Activated B cell treated with CpG ODN at 0.5 μM for 24 hours (primary cell): ENCODE results near the gene DVL3. TPM values are rescaled to one million over a fixed set of nuclear protein-coding genes. Genes with fewer than 3 reads are reported as not detected.
"Not testable (repeated sequence)": the region's sequence is repeated elsewhere in the genome, so short reads cannot be mapped to it uniquely, and the experiment has no call there.

Source experiments
- ATAC-seq: fragments of 200-7000 bp; cut with Tn5 transposase; one replicate; pipeline ENCODE4 v1.10.0; 2021; ENCODE audit warnings: low read depth, mild to moderate bottlenecking, moderate library complexity
- CTCF ChIA-PET: fragments of 350-600 bp; sonication (Branson Sonifier 250); formaldehyde crosslinking; loops from one replicate; lab custom pipeline; 2021; ENCODE audit warnings: antibody characterized with exemption; lab: Charles Lee
- POLR2A ChIA-PET: fragments of 350-600 bp; sonication (Branson Sonifier 250); formaldehyde crosslinking; loops from one replicate; lab custom pipeline; 2021; ENCODE audit warnings: antibody characterized with exemption; lab: Charles Lee
- DNase-seq: peaks from one replicate; pipeline ENCODE4 v3.0.0; 2022
- H3K27ac Mint-ChIP-seq: one replicate; pipeline ENCODE4 v1.8.0; 2020; ENCODE audit warnings: mixed read lengths
- H3K27me3 Mint-ChIP-seq: one replicate; pipeline ENCODE4 v1.8.0; 2021; ENCODE audit warnings: mixed read lengths
- H3K36me3 Mint-ChIP-seq: one replicate; pipeline ENCODE4 v1.8.0; 2021; ENCODE audit warnings: low read depth, mixed read lengths
- H3K4me1 Mint-ChIP-seq: one replicate; pipeline ENCODE4 v1.8.0; 2021; ENCODE audit warnings: mixed read lengths
- H3K4me3 Mint-ChIP-seq: one replicate; pipeline ENCODE4 v1.8.0; 2020; ENCODE audit warnings: mild to moderate bottlenecking, mixed read lengths
- H3K9me3 Mint-ChIP-seq: one replicate; pipeline ENCODE4 v1.8.0; 2020; ENCODE audit warnings: mixed read lengths
- intact Hi-C: fragments of 100-400 bp; cut with micrococcal nuclease; formaldehyde crosslinking; loops from one replicate; pipeline ENCODE4 v1.15.1; 2024
- total RNA-seq: library from RNA; stranded (reverse); gene quantifications from 2 replicates; pipeline ENCODE4 v1.2.3, GENCODE V29; 2022
- TF ChIP-seq, protein P1 (sequence below): fragments of 200-600 bp; IDR thresholded peaks from one replicate; pipeline ENCODE4 v1.8.0; 2022; ENCODE audit warnings: antibody characterized with exemption, mild to moderate bottlenecking

DVL3 gene
- total RNA-seq, 1 donor from 2014 or later = 54.2 TPM

DNA sequence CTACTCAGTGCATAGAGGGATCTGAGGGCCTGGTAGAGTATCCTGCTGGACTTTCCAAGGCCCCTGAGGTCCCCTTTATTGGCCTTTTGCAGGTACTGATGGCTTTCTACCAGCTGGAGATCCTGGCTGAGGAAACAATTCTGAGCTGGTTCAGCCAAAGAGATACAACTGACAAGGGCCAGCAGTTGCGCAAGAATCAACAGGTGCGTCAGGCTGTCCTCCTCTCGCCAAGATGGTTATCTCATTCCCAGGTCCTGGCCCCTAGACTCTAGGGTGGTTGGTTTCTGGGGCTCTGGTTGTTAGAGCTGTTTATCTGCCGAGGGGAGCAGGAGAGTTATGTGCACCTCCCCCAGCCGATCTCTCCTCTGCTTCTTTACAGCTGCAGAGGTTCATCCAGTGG is 10.7 kb upstream of the DVL3 start:
- DNase-seq (no peak), ATAC-seq (no peak)
- POLR2A ChIA-PET = interaction anchor here (0.5 to 1.4 kb wide), 2 partner anchors 9 to 64 kb away, joined by 4 read pairs; partner anchors contain the start of gene EIF2B5
- H3K27ac Mint-ChIP-seq = no peak overlapping the region
- H3K4me1 Mint-ChIP-seq = peaks cover 12% of the 10 kb centered on the region
- intact Hi-C loops = no loop called here
- TF ChIP-seq, protein P1, sequence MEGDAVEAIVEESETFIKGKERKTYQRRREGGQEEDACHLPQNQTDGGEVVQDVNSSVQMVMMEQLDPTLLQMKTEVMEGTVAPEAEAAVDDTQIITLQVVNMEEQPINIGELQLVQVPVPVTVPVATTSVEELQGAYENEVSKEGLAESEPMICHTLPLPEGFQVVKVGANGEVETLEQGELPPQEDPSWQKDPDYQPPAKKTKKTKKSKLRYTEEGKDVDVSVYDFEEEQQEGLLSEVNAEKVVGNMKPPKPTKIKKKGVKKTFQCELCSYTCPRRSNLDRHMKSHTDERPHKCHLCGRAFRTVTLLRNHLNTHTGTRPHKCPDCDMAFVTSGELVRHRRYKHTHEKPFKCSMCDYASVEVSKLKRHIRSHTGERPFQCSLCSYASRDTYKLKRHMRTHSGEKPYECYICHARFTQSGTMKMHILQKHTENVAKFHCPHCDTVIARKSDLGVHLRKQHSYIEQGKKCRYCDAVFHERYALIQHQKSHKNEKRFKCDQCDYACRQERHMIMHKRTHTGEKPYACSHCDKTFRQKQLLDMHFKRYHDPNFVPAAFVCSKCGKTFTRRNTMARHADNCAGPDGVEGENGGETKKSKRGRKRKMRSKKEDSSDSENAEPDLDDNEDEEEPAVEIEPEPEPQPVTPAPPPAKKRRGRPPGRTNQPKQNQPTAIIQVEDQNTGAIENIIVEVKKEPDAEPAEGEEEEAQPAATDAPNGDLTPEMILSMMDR = no peak
- H3K36me3 Mint-ChIP-seq = peaks cover 67% of the 10 kb centered on the region
- H3K9me3 Mint-ChIP-seq = no peaks in the 10 kb centered on the region
- no peak overlapping the region for H3K4me3 Mint-ChIP-seq
- CTCF ChIA-PET = interaction anchor here (1.3 to 2.2 kb wide), 2 partner anchors 10 to 83 kb away, joined by 4 to 7 read pairs; partner anchors contain the start of gene EIF2B5
- no peaks in the 10 kb centered on the region for H3K27me3 Mint-ChIP-seq

DNA sequence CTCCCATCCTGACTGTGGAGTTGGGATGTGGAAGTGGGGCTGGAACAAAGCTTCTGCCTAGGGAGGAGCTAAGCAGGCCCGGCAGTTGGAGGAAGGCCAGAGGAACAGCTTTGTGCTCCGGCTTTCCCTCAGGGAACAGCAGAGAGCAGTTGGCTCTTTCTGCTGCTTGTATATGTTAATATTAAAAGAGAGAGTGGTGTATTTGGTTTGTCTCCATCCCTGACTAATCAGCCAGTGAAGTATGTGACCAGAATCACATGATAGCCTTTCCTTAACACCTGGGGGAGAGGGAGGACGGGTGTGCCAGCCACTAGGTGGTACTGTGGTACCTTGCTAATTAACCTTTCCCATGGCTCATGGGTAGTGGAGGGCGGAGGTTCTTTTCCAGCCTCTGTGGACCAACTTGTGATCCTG is 10.1 kb upstream of the DVL3 start:
- TF ChIP-seq, protein P1 = no peak
- Mint-ChIP-seq H3K4me1 (peaks cover 12% of the 10 kb centered on the region), H3K27ac (no peak overlapping the region), H3K4me3 (no peak overlapping the region), H3K27me3 (no peaks in the 10 kb centered on the region), H3K9me3 (no peaks in the 10 kb centered on the region), H3K36me3 (peaks cover 63% of the 10 kb centered on the region)
- intact Hi-C loops = loop anchor here (1.0 kb wide), 2 partner anchors 105 to 144 kb away; no protein-coding TSS in a partner anchor
- DNase-seq (no peak), ATAC-seq (peak; percentile 69)
- CTCF ChIA-PET = interaction anchor here (0.7 to 2.2 kb wide), 4 partner anchors 82 to 142 kb away, joined by 3 to 7 read pairs (median 4); partner anchors contain the start of gene EEF1AKMT4
- POLR2A ChIA-PET = no interaction called here

DNA sequence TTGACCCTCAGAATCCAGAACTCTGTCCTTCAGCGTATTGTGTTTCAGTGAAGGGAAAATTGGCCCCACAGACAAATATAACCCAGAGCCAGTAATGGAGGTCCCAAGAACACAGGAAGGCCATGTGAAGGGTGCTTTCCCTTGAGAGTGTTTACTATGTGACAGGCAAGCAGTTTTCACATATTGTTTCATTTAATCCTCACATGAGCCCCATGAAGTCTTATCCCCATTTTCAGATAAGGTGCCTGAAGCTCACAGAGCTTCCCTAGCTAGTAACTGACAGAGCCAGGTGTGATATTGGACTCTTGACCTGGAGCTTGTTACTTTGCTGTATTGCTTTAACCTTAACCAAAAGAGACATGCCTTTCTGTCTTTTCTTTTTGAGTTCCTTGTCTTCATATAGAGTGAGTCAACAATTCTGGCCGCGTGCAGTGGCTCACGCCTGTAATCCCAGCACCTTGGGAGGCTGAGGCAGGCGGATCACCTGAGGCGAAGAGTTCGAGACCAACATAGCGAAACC is 9.4 kb upstream of the DVL3 start:
- intact Hi-C loops = loop anchor here (1.0 kb wide), 2 partner anchors 104 to 143 kb away; no protein-coding TSS in a partner anchor
- Mint-ChIP-seq H3K9me3 (no peaks in the 10 kb centered on the region), H3K4me1 (peaks cover 12% of the 10 kb centered on the region), H3K27me3 (no peaks in the 10 kb centered on the region), H3K36me3 (peaks cover 56% of the 10 kb centered on the region), H3K27ac (no peak overlapping the region), H3K4me3 (no peak overlapping the region)
- ChIA-PET CTCF (interaction anchor here (0.7 to 1.3 kb wide), 4 partner anchors 10 to 142 kb away, joined by 3 to 5 read pairs (median 4); partner anchors contain the start of genes DVL3 and EEF1AKMT4), POLR2A (no interaction called here)
- TF ChIP-seq, protein P1 = no peak
- DNase-seq (no peak), ATAC-seq (no peak)

- TF ChIP-seq, protein P1 = no peak
- CTCF ChIA-PET = no interaction called here
- Mint-ChIP-seq H3K4me1 (peaks cover 12% of the 10 kb centered on the region), H3K36me3 (peaks cover 34% of the 10 kb centered on the region), H3K27ac (no peak overlapping the region), H3K27me3 (no peaks in the 10 kb centered on the region), H3K4me3 (no peak overlapping the region), H3K9me3 (no peaks in the 10 kb centered on the region)
- no peak for ATAC-seq
- intact Hi-C loops = no loop called here
- no peak for DNase-seq
- POLR2A ChIA-PET = no interaction called here
Observed at GRCh38 chr3:184148076-184148475, 7.1 kb upstream of the DVL3 start.

GRCh38 chr3:184149123-184149522 is 6.1 kb upstream of the DVL3 start:
- no peaks in the 10 kb centered on the region for H3K27me3 Mint-ChIP-seq
- H3K9me3 Mint-ChIP-seq = no peaks in the 10 kb centered on the region
- intact Hi-C loops = no loop called here
- TF ChIP-seq, protein P1 = no peak
- peaks cover 9% of the 10 kb centered on the region for H3K4me1 Mint-ChIP-seq
- H3K27ac Mint-ChIP-seq = no peak overlapping the region
- ChIA-PET POLR2A (no interaction called here), CTCF (no interaction called here)
- no peak for DNase-seq
- peaks cover 23% of the 10 kb centered on the region for H3K36me3 Mint-ChIP-seq
- no peak for ATAC-seq
- H3K4me3 Mint-ChIP-seq = no peak overlapping the region

DNA sequence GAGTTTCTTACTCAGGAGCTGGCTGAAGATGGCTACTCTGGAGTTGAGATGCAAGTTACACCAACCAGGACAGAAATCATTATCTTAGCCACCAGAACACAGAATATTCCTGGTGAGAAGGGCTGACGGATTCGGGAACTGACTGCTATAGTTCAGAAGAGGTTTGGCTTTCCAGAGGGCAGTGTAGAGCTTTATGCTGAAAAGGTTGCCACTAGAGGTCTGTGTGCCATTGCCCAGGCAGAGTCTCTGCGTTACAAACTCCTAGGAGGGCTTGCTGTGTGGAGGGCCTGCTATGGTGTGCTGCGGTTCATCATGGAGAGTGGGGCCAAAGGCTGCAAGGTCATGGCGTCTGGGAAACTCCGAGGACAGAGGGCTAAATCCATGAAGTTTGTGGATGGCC is 5.4 kb upstream of the DVL3 start:
- intact Hi-C loops, H3K9me3 Mint-ChIP-seq, ATAC-seq, CTCF ChIA-PET, H3K4me1 Mint-ChIP-seq, H3K4me3 Mint-ChIP-seq, H3K27me3 Mint-ChIP-seq, DNase-seq, H3K27ac Mint-ChIP-seq: not testable (repeated sequence)
- H3K36me3 Mint-ChIP-seq = peaks cover 17% of the 10 kb centered on the region
- POLR2A ChIA-PET = interaction anchor here (1.2 kb wide), 1 partner anchor 15 kb away, joined by 4 read pairs; the partner anchor contains the start of gene EIF2B5
